ENCODE measurements around the gene ADAM12.

ADAM12 gene

DNA sequence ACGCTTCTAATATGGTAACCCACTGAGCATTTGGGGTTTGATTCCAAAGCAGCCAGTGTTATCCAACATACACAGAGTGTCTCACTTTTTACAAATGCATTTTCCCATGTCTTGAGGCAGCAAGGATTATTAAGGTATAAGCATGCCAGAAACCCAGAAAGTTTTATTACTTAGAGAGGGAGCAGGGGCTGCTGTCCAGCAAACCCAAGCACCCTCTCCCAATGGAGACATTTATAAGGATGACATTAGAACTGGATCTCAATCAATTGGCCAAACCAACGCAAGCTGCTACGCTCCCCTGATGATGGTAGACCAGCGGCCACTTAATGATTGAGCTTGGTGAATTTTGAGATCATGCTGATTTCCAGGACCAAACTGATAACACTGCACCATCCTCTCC is 315.7 kb downstream of the ADAM12 start:
- Histone ChIP-seq H3K4ac (ENCODE audit: low read depth, low read length) (no peak overlapping the region), H4K91ac (ENCODE audit: low read depth, low read length) (no peak overlapping the region), H4K12ac (ENCODE audit: low read depth, low read length) (no peak overlapping the region), H2AK5ac (ENCODE audit: low read length) (no peak overlapping the region), H3K4me3 (ENCODE audit: low read depth, low read length) (no peak overlapping the region), H3K9ac (ENCODE audit: low read length) (no peak overlapping the region), H3K36me3 (ENCODE audit: control insufficient read depth in 1 of 2, insufficient read depth in 2 of 2, low read length in 2 of 2) (peaks cover 0 to 3% of the 10 kb centered on the region in 2 experiments), H3K27me3 (ENCODE audit: insufficient read depth, low read length) (no peaks in the 10 kb centered on the region), H3K27ac (ENCODE audit: low read depth, low read length) (no peak overlapping the region), H2BK5ac (ENCODE audit: low read depth, low read length, poor library complexity) (no peak overlapping the region), H3K14ac (ENCODE audit: low read length) (no peak overlapping the region), H3K23ac (ENCODE audit: low read length) (no peak overlapping the region), H2BK12ac (ENCODE audit: low read length) (no peak overlapping the region), H2BK120ac (ENCODE audit: insufficient read depth, low read length, poor library complexity) (no peak overlapping the region), H3K9me3 (ENCODE audit: insufficient read depth, low read depth, low read length) (no peaks in the 10 kb centered on the region), H2AFZ (ENCODE audit: insufficient read depth, low read length, poor library complexity) (no peak overlapping the region), H3K18ac (ENCODE audit: low read length) (no peak overlapping the region), H3K79me1 (ENCODE audit: low read length) (no peaks in the 10 kb centered on the region), H3K79me2 (ENCODE audit: control insufficient read depth, insufficient read depth, low read length, poor library complexity) (no peaks in the 10 kb centered on the region), H3K4me2 (ENCODE audit: low read length) (no peak overlapping the region), H3K4me1 (ENCODE audit: control insufficient read depth in 1 of 2, insufficient read depth in 2 of 2, low read length in 2 of 2) (no peaks in the 10 kb centered on the region), H4K8ac (ENCODE audit: low read depth, low read length) (no peak overlapping the region)
- no peak for DNase-seq
- no CpG with 5 or more reads among the region's 4 CpGs for WGBS (ENCODE audit: extremely low coverage, insufficient coverage, insufficient read length)

DNA sequence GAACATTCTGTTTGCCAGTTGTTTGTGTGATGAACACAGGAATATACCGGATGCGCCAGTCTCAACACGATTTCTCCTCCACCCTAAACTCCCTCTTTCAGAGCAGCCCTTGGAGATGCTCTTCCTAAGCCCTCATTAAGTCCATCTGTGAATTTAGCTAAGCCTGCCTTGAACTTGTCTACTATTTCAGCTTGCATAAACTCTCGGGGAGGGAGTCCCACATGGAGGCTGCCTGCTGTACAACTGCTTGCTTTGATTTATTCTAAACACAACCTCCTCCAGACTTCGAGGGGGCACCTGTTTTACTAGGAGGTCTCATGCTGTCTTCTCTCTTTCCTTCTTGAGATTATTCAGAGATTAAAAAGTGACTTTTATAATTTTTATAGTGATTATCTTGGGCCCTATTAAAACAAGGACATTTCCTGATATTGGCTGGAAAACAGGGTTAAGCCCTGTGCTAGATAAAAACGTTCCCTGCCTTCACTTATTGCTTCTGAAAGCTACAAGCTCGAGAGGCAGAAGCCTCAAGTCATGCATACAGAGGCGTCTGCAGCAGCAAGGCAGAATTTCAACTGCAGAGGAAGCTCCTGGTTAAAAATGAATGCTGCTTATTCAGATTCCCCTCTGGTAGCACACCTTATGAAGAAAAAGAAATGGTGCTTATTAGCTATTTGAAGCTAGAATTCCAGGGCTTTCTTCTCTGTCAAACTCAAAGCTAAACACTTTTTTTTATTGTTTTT is 317.6 kb downstream of the ADAM12 start:
- H2BK120ac ChIP-seq (ENCODE audit: insufficient read depth, low read length, poor library complexity) = no peak overlapping the region
- H2AFZ ChIP-seq (ENCODE audit: insufficient read depth, low read length, poor library complexity) = no peak overlapping the region
- H3K4me2 ChIP-seq (ENCODE audit: low read length) = no peak overlapping the region
- H4K12ac ChIP-seq (ENCODE audit: low read depth, low read length) = no peak overlapping the region
- H3K14ac ChIP-seq (ENCODE audit: low read length) = no peak overlapping the region
- no peaks in the 10 kb centered on the region for H3K27me3 ChIP-seq (ENCODE audit: insufficient read depth, low read length)
- no peak overlapping the region for H2BK12ac ChIP-seq (ENCODE audit: low read length)
- no peak overlapping the region for H2BK5ac ChIP-seq (ENCODE audit: low read depth, low read length, poor library complexity)
- no peaks in the 10 kb centered on the region for H3K79me2 ChIP-seq (ENCODE audit: control insufficient read depth, insufficient read depth, low read length, poor library complexity)
- H4K8ac ChIP-seq (ENCODE audit: low read depth, low read length) = no peak overlapping the region
- H3K27ac ChIP-seq (ENCODE audit: low read depth, low read length) = no peak overlapping the region
- H3K9ac ChIP-seq (ENCODE audit: low read length) = no peak overlapping the region
- H3K23ac ChIP-seq (ENCODE audit: low read length) = no peak overlapping the region
- H3K36me3 ChIP-seq (ENCODE audit: control insufficient read depth in 1 of 2, insufficient read depth in 2 of 2, low read length in 2 of 2) = peaks cover 0 to 3% of the 10 kb centered on the region in 2 experiments
- no peak overlapping the region for H4K91ac ChIP-seq (ENCODE audit: low read depth, low read length)
- DNase-seq = no peak
- H3K9me3 ChIP-seq (ENCODE audit: insufficient read depth, low read depth, low read length) = no peaks in the 10 kb centered on the region
- H3K4me3 ChIP-seq (ENCODE audit: low read depth, low read length) = no peak overlapping the region
- H2AK5ac ChIP-seq (ENCODE audit: low read length) = no peak overlapping the region
- H3K79me1 ChIP-seq (ENCODE audit: low read length) = no peaks in the 10 kb centered on the region
- H3K18ac ChIP-seq (ENCODE audit: low read length) = no peak overlapping the region
- no peak overlapping the region for H3K4ac ChIP-seq (ENCODE audit: low read depth, low read length)
- H3K4me1 ChIP-seq (ENCODE audit: control insufficient read depth in 1 of 2, insufficient read depth in 2 of 2, low read length in 2 of 2) = no peaks in the 10 kb centered on the region
- no CpG with 5 or more reads among the region's 8 CpGs for WGBS (ENCODE audit: extremely low coverage, insufficient coverage, insufficient read length)

DNA sequence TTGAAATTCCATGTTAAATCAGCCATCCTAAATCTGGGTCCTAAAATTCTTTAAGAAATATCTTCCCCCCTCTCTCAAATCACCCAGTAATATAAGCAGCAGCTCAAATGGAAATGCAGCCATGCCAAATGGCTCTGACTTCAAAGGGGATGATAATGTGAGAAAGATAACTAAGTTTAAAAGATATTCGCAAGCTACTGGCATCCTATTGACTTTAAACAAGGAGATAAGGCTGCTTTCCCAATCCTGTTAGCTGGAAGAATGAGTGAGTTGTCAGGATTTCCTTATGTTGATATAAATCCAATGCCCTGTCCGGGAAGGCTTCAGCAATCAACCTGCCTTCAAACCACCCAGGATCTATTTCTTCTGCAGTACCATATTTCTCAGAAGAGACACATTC is 320.0 kb downstream of the ADAM12 start:
- H2AFZ ChIP-seq (ENCODE audit: insufficient read depth, low read length, poor library complexity) = no peak overlapping the region
- H4K12ac ChIP-seq (ENCODE audit: low read depth, low read length) = no peak overlapping the region
- H3K4ac ChIP-seq (ENCODE audit: low read depth, low read length) = no peak overlapping the region
- no peaks in the 10 kb centered on the region for H3K27me3 ChIP-seq (ENCODE audit: insufficient read depth, low read length)
- no peak overlapping the region for H2BK5ac ChIP-seq (ENCODE audit: low read depth, low read length, poor library complexity)
- H3K79me1 ChIP-seq (ENCODE audit: low read length) = no peaks in the 10 kb centered on the region
- H3K23ac ChIP-seq (ENCODE audit: low read length) = no peak overlapping the region
- H2AK5ac ChIP-seq (ENCODE audit: low read length) = no peak overlapping the region
- no peaks in the 10 kb centered on the region for H3K79me2 ChIP-seq (ENCODE audit: control insufficient read depth, insufficient read depth, low read length, poor library complexity)
- no CpG with 5 or more reads among the region's 2 CpGs for whole genome bisulfite sequencing (ENCODE audit: extremely low coverage, insufficient coverage, insufficient read length)
- H3K18ac ChIP-seq (ENCODE audit: low read length) = no peak overlapping the region
- H3K36me3 ChIP-seq (ENCODE audit: control insufficient read depth in 1 of 2, insufficient read depth in 2 of 2, low read length in 2 of 2) = peaks cover 0 to 3% of the 10 kb centered on the region in 2 experiments
- no peak overlapping the region for H4K8ac ChIP-seq (ENCODE audit: low read depth, low read length)
- H3K4me1 ChIP-seq (ENCODE audit: control insufficient read depth in 1 of 2, insufficient read depth in 2 of 2, low read length in 2 of 2) = no peaks in the 10 kb centered on the region
- no peak overlapping the region for H3K4me3 ChIP-seq (ENCODE audit: low read depth, low read length)
- DNase-seq = no peak
- H3K27ac ChIP-seq (ENCODE audit: low read depth, low read length) = no peak overlapping the region
- peaks cover 2% of the 10 kb centered on the region for H3K9me3 ChIP-seq (ENCODE audit: insufficient read depth, low read depth, low read length)
- no peak overlapping the region for H3K14ac ChIP-seq (ENCODE audit: low read length)
- no peak overlapping the region for H2BK120ac ChIP-seq (ENCODE audit: insufficient read depth, low read length, poor library complexity)
- H3K9ac ChIP-seq (ENCODE audit: low read length) = no peak overlapping the region
- H2BK12ac ChIP-seq (ENCODE audit: low read length) = no peak overlapping the region
- no peak overlapping the region for H4K91ac ChIP-seq (ENCODE audit: low read depth, low read length)
- no peak overlapping the region for H3K4me2 ChIP-seq (ENCODE audit: low read length)

DNA sequence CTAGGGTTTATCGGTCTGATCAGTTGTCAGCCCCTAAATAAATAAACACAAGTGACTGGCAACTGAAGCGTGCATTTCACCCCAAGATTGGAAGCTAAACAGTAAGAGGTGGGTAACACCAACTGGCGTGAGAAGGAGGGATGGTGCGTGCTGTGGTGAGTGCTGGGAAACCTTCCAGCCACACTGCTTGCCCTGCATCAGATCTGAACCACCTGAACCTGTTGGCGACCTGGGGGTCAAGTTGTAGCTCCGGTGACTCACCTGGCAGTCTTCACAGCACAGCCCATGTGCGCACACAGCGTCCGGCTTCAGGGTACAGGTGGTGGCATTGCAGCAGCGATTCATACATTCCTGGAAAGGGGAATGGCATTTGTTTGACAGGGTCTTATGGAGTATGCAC is 321.8 kb downstream of the ADAM12 start:
- Histone ChIP-seq H3K79me1 (ENCODE audit: low read length) (peaks cover 6% of the 10 kb centered on the region), H3K27me3 (ENCODE audit: insufficient read depth, low read length) (no peaks in the 10 kb centered on the region), H3K36me3 (ENCODE audit: control insufficient read depth in 1 of 2, insufficient read depth in 2 of 2, low read length in 2 of 2) (peaks cover 0 to 3% of the 10 kb centered on the region in 2 experiments), H3K23ac (ENCODE audit: low read length) (no peak overlapping the region), H3K14ac (ENCODE audit: low read length) (no peak overlapping the region), H2BK5ac (ENCODE audit: low read depth, low read length, poor library complexity) (no peak overlapping the region), H4K91ac (ENCODE audit: low read depth, low read length) (no peak overlapping the region), H3K27ac (ENCODE audit: low read depth, low read length) (no peak overlapping the region), H2BK12ac (ENCODE audit: low read length) (no peak overlapping the region), H2AFZ (ENCODE audit: insufficient read depth, low read length, poor library complexity) (no peak overlapping the region), H3K9me3 (ENCODE audit: insufficient read depth, low read depth, low read length) (peaks cover 2% of the 10 kb centered on the region), H3K4me2 (ENCODE audit: low read length) (no peak overlapping the region), H3K18ac (ENCODE audit: low read length) (no peak overlapping the region), H4K8ac (ENCODE audit: low read depth, low read length) (no peak overlapping the region), H3K4me1 (ENCODE audit: control insufficient read depth in 1 of 2, insufficient read depth in 2 of 2, low read length in 2 of 2) (peaks cover 10 to 11% of the 10 kb centered on the region in 2 experiments), H3K4ac (ENCODE audit: low read depth, low read length) (no peak overlapping the region), H2AK5ac (ENCODE audit: low read length) (no peak overlapping the region), H3K79me2 (ENCODE audit: control insufficient read depth, insufficient read depth, low read length, poor library complexity) (no peaks in the 10 kb centered on the region), H3K4me3 (ENCODE audit: low read depth, low read length) (no peak overlapping the region), H4K12ac (ENCODE audit: low read depth, low read length) (no peak overlapping the region), H2BK120ac (ENCODE audit: insufficient read depth, low read length, poor library complexity) (no peak overlapping the region), H3K9ac (ENCODE audit: low read length) (no peak overlapping the region)
- peak in 1 of 2 donors; percentile 40 for DNase-seq
- no CpG with 5 or more reads among the region's 10 CpGs for WGBS (ENCODE audit: extremely low coverage, insufficient coverage, insufficient read length)

Data from trophoblast cell (in vitro differentiated cells and primary cell).